ENCODE results near the gene NRXN3.

- TF ChIP-seq, protein P1, sequence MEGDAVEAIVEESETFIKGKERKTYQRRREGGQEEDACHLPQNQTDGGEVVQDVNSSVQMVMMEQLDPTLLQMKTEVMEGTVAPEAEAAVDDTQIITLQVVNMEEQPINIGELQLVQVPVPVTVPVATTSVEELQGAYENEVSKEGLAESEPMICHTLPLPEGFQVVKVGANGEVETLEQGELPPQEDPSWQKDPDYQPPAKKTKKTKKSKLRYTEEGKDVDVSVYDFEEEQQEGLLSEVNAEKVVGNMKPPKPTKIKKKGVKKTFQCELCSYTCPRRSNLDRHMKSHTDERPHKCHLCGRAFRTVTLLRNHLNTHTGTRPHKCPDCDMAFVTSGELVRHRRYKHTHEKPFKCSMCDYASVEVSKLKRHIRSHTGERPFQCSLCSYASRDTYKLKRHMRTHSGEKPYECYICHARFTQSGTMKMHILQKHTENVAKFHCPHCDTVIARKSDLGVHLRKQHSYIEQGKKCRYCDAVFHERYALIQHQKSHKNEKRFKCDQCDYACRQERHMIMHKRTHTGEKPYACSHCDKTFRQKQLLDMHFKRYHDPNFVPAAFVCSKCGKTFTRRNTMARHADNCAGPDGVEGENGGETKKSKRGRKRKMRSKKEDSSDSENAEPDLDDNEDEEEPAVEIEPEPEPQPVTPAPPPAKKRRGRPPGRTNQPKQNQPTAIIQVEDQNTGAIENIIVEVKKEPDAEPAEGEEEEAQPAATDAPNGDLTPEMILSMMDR (conservative IDR thresholded peaks at IDR 0.05 in 1 of 2, IDR thresholded peaks at IDR 0.05 in 1 of 2; ENCODE audit: low read depth in 1 of 2, low read length in 2 of 2), result no peak
- no peak for TF ChIP-seq EZH2 (IDR thresholded peaks at IDR 0.05; ENCODE audit: low read length, missing control alignments)
These were observed 1488.6 kb downstream of the NRXN3 start for GRCh38 chr14:79658769-79659168.

All from fibroblast of lung (primary cell).